ENCODE measurements around the gene ZNF79.

The ZNF79 gene

DNA sequence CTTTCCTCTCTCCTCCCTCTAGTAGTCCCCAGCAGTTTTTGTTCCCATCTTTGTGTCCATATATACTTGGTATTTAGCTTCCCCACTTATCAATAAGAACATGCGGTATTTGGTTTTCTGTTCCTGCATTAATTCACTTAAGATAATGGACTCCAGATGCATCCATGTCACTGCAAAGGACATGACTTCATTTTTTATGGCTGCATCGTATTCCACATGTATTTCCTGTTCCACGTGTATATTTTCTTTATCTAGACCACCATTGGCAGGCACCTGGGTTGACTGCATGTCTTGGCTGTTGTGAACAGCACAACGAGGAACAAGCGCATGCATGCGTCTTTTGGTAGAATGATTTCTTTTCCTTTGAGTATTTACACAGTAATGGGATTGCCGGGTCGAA is 6.2 kb downstream of the ZNF79 start:
- DNase-seq: no peak

DNA sequence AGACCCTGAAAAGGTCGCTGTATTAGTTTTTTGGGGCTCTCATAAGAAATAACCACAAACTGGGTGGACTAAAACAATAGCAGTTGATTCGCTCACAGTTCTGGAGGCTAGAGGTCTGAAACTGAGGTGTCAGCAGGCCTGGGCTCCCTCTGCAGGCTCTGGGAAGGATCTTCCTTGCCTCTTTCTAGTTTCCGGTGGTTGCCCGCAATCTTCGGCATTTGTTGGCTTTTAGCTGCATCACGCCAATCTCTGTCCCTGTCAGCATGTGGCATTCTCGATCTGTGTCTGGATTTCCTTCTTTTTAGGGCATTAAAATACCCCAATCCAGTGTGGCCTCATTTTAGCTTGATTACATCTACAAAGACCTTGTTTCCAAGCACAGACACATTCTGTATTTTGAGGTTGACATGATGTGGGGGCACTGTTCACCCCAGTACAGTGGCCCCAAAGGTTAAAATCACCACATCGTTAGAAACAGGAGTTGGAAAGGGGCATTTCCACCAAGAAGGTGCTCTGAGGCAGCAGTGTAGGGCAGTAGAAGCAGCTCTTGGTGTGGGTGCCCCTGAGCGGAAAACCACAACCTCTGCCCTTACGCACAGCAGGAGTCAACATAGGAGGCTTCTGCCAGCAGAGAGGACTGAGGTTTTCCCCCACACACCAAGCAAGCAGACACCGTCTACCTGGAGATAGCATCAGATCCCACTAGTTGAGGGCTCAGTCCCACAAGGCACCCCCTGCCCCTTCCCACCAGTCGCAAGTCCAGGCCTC is 13.5 kb downstream of the ZNF79 start:
- no peak for DNase-seq

DNA sequence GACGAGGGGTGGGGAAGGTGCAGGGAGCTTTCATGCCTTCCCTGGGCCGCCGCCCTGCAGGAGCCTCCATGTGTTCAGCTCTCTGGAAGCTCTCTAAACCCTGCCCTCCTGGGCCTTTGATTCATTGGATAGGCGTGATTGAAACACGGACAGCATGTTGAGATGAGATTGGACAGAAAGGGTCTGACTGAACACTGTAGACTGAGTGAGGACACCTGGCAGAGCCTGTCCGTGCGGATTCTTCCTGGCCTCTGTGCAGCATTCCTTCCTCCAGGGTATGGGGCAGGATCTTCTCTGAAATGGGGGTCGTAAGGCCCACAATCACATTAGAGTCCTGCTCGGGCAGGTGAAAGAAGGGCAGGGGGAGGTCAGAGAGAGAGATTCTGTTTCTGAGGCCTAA is 14.2 kb downstream of the ZNF79 start:
- no peak for DNase-seq

DNA sequence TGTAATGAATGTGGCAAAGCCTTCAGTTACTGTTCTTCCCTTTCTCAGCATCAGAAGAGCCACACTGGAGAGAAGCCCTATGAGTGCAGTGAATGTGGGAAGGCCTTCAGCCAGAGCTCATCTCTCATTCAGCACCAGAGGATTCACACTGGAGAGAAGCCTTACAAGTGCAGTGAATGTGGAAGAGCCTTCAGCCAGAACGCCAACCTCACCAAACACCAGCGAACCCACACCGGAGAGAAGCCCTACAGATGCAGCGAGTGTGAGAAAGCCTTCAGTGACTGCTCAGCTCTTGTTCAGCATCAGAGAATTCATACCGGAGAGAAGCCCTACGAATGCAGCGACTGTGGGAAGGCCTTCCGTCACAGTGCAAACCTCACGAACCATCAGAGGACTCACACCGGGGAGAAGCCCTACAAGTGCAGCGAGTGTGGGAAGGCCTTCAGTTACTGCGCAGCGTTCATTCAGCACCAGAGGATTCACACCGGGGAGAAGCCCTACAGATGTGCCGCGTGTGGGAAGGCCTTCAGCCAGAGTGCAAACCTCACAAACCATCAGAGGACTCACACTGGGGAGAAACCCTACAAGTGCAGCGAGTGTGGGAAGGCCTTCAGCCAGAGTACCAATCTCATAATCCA is 20.2 kb downstream of the ZNF79 start:
- DNase-seq: peak; percentile 43

- DNase-seq: peak; percentile 53
Observed at GRCh38 chr9:127444921-127445850, 21.0 kb downstream of the ZNF79 start.

GRCh38 chr9:127445851-127446712 is 21.9 kb downstream of the ZNF79 start:
- peak; percentile 52 for DNase-seq

DNA sequence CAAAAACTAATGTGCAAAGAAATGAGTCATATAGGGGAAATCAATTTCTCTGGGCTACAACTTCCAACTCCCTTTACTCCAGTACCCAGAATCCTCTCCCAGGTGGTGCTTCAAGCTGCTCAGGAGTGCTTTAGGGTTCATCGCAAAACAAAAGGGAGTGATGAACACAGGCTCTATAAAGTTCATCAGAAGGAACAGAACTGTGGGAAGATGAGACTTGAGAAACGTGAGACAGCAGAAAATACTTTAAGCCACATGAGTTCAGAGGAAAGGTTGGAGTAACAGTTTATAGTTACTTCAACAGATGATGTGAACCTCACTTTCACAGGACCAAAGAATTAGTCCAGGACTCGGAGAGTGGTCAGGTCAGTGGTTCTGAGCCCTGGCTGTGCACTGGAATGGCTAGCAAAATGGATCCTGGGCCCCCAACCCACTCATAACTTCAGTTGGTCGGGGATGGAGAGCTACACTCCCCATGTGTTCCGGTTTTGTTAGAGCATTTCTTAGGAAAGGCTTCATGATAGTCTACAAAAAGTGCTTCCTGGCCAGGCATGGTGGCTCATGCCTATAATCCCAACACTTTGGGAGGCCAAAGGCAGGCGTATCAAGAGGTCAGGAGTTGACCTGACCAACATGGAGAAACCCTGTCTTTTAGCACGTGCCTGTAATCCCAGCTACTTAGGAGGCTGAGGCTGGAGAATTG is 22.7 kb downstream of the ZNF79 start:
- DNase-seq: no peak

DNA sequence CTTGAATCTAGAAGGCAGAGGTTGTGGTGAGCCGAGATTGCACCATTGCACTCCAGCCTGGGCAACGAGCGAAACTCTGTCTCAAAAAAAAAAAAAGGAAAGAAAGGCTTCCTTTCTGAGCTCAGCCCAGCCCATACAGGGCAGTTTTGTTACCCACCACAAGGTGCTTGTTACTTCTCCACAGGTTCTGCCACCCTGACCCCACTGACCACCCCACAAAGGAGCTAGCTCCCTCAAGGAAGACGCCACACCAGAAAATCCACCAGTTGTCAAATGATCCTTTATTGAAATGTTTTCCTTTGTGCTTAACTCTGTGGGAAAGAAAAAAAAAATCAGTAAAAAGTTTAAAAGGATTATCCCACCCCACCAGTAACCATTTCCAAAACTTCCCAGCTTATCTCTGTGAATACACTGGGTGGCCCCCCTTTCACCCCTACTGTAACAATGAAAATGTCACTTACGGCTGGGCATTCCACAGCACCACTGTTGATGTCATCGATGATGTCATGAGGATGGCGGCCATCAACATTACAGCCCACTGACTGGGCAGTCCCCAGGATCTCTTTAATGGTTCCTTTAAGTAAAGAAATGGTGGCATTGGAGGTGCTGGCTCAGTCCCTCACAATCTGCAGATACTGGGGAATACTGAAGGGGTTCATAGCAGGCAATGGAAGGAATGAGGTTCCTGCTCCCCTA is 23.4 kb downstream of the ZNF79 start:
- DNase-seq: peak; percentile 47

- DNase-seq: no peak
Observed at GRCh38 chr9:127448112-127448805, 24.1 kb downstream of the ZNF79 start.

GRCh38 chr9:127449332-127449966 is 25.3 kb downstream of the ZNF79 start:
- DNase-seq: no peak

GRCh38 chr9:127450243-127450760 is 26.1 kb downstream of the ZNF79 start:
- DNase-seq: no peak

DNA sequence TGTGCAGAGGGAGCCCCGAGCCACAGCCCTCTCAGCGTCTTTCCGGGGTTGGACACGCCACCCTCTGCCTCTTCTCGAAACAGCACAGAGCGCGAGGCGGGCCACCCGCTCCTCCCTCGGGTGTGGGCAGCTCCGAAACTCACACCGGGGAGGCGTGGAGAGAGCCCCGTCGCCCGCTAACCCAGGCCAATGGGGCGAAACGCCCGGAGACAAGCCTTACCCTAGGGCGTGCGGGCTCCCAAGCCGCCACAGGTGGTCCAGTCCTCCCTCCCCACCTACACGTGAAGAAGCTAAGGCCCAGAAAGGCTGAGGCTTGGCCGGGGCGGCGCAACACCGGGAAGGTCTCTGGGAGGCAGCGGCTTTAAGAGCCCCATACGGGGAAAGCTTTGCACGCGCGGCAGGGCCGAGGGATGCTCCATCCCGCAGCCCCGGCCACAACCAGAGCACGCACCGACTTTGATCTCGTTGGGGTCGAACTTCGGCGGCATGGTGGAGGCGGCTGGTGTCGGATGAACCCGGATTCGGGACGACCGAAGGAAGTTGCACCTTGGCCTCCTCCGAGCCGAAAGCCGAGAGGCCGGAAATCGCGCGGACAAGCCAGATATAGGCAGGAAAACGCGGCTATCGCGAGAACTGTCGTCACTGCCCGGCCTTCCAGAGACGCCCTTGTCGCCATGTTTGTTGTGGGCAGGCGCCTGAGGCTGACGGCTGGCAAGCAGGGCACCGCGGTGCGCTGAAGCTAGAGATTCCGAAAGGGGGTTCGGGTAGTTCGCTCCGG is 26.8 kb downstream of the ZNF79 start, which contains the start of the genes LRSAM1 and RPL12:
LRSAM1 (plus strand) TSS at position 681 of the 778 bp plus-strand sequence. CDS start 3,018 bp downstream, outside the sequence.
RPL12 (minus strand) TSS at position 577 of the 778 bp plus-strand sequence; CDS start at position 488, 89 bp downstream.
- DNase-seq: peak; percentile 90

GRCh38 chr9:127451608-127451857 is 27.4 kb downstream of the ZNF79 start:
- DNase-seq: no peak

- DNase-seq: peak; percentile 47
Observed at GRCh38 chr9:127451858-127452656, 27.9 kb downstream of the ZNF79 start.

- no peak for DNase-seq
Observed at GRCh38 chr9:127452691-127453090, 28.5 kb downstream of the ZNF79 start.

GRCh38 chr9:127455324-127455992 is 31.3 kb downstream of the ZNF79 start:
- DNase-seq: peak; percentile 86

- no peak for DNase-seq
Observed at GRCh38 chr9:127457191-127457878, 33.2 kb downstream of the ZNF79 start.

Measured in MV-4-11 (cell line).